H1 (cell line): ENCODE results near the gene ANKS1A. TPM values are rescaled to one million over a fixed set of nuclear protein-coding genes. Genes with fewer than 3 reads are reported as not detected.

Experiments
- ASH2L ChIP-seq: fragments of 200-600, 300-600 bp; sonication (generic); IDR thresholded peaks from one replicate; pipeline ENCODE4 v1.7.1; 2017; ENCODE audit warnings: low read length
- JUN ChIP-seq: IDR thresholded peaks from 2 replicates; pipeline ENCODE4 v1.6.1; 2011; ENCODE audit warnings: low read depth, mild to moderate bottlenecking, improper control_type of control experiment, low read length
- MAFK ChIP-seq: IDR thresholded peaks from 2 replicates; pipeline ENCODE4 v1.6.1; 2012; ENCODE audit warnings: low read depth, mild to moderate bottlenecking, improper control_type of control experiment, low read length
- RNF2 ChIP-seq: fragments of 200-900, 300-1000 bp; sonication (generic); IDR thresholded peaks from 2 replicates; pipeline ENCODE4 v1.7.1; 2016; ENCODE audit warnings: borderline replicate concordance, low read depth, mild to moderate bottlenecking, antibody characterized with exemption, low read length; ENCODE audit not compliant: poor library complexity, severe bottlenecking; ENCODE audit errors: missing control alignments
- USF2 ChIP-seq: IDR thresholded peaks from 2 replicates; pipeline ENCODE4 v1.6.1; 2011; ENCODE audit warnings: low read length, improper control_type of control experiment
- polyA plus RNA-seq, 7 experiments: library from polyadenylated mRNA; depleted of rRNA in 3 of 7; stranded (reverse) in 5 of 7; unstranded in 2 of 7; fragments of >200 nt in 5 of 7; fragments of 200-250 nt in 2 of 7; gene quantifications; 1 replicate in 5 of 7; 2 replicates in 1 of 7; 4 replicates in 1 of 7; pipeline versions ENCODE4 v1.2.1 to v1.2.3, GENCODE V29; 2011 to 2013; ENCODE audit warnings: missing spikeins in 2 of 7, mixed read lengths in 2 of 7
- total RNA-seq: library from RNA; stranded (reverse); fragmentation: NEBNext Ultra II Directional; extraction: Animal tissue kit (Norgen Biotek cat#: 25700); gene quantifications from 2 replicates; pipeline ENCODE4 v1.2.1, GENCODE V29; 2021

The ANKS1A gene
- total and polyA plus RNA-seq, 2 of the 8 experiments (the other 6 are each of a cell fraction or from before 2014, with no cell fraction given), result 9.8 to 30.9 TPM

- TF ChIP-seq USF2, result no peak
- no peak for TF ChIP-seq JUN
- TF ChIP-seq ASH2L, result no peak
- no peak for TF ChIP-seq MAFK
- no peak for TF ChIP-seq RNF2
Measured at GRCh38 chr6:34890533-34890925, 1.5 kb downstream of the ANKS1A start (continued).
